Effector CD8-positive, alpha-beta T cell (primary cell): ENCODE measurements around the gene ULK1.

Experiments used
- DNase-seq: peaks from one replicate; lab custom pipeline; 2025; lab: John Stamatoyannopoulos, UW

Gene ULK1

DNA sequence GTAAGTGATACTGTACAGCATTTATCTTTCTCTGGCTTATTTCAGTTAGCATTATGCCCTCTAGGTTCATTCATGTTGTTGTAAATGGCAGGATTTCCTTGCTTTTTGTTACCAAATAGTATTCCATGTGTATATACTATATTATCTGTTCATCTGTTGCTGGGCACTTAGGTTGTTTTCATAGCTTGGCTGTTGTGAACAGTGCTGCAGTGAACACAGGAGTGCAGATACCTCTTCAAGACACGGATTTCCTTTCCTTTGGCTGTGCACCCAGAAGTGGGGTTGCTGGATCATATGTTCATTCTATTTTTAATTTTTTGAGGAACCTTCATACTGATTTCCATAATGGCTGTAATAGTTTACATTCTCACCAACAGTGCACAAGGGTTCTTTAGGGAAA, 76.8 kb downstream of the ULK1 start:
- no peak for DNase-seq
